ENCODE data around the gene SYNGR4.
"Not testable (repeated sequence)": the region's sequence is repeated elsewhere in the genome, so short reads cannot be mapped to it uniquely, and the experiment has no call there.

The SYNGR4 gene

DNA sequence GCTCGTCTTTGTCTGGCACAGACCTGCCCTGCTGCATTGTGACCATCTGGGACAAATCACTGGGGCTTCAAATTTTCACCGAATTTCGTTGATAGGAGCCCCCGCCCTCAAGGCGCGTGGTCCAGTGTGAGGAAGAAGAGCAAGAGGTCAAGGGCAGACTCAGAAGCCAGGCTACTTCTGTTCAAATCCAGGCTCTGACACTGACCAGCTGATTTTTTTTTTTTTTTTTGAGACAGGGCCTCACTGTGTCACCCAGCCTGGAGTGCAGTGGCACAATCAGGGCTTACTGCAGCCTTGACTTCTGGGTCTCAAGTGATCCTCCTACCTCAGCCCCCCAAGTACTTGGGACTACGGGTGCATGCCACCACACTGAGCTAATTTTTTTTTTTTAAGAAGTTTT is 7.2 kb downstream of the SYNGR4 start:
- no peak for DNase-seq (ENCODE audit: low read depth in 2 of 2)

- not testable (repeated sequence) for DNase-seq (ENCODE audit: low read depth in 2 of 2)
These were observed 7.6 kb downstream of the SYNGR4 start for GRCh38 chr19:48371771-48372170.

DNA sequence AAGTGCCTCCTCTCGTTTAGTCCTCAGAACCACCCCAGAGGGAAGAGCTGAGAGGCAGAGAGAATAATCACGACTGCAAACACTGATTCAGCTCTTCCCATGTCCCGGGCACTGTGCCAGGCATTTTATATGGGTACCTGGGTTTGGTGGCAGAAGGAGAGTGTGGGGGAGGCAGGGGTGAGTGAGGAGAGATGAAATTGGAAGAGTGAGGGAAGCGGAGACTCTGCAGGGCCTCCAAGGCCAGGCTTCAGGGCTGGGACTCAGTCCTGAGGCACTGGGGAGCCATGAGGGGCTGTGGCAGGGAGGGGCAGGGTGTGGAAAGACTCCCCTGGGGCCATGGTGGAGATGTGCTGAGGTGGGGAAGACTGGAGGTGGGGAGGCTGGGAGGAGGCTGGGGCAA is 8.7 kb downstream of the SYNGR4 start:
- DNase-seq (ENCODE audit: low read depth in 2 of 2): no peak

- no peak for DNase-seq (ENCODE audit: low read depth in 2 of 2)
These were observed 9.4 kb downstream of the SYNGR4 start for GRCh38 chr19:48373567-48373966.

- DNase-seq (ENCODE audit: low read depth in 2 of 2): no peak
These were observed 14.0 kb downstream of the SYNGR4 start for GRCh38 chr19:48378194-48378570.

DNA sequence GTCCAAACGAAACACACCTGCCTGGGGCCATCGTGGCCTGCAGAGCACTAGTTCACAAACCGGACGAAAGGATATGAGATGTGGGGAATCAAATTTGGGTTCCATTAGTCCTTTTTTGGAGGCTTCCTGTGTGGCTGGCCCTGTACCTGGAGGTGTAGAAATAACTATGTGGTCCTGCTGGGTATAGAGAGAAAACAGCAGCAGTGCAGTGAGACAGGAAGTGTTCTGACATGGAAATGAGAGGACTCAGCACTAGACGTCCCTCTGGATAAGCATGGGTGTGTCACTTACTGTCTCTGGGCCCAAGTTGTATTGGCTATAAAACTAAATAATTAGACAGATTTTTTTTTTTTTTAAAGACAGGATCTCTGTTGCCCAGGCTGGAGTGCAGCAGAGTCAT is 14.9 kb downstream of the SYNGR4 start:
- no peak for DNase-seq (ENCODE audit: low read depth in 2 of 2)

- DNase-seq (ENCODE audit: low read depth in 2 of 2): no peak
These were observed 17.2 kb downstream of the SYNGR4 start for GRCh38 chr19:48381178-48381950.

- no peak for DNase-seq (ENCODE audit: low read depth in 2 of 2)
These were observed 18.1 kb downstream of the SYNGR4 start for GRCh38 chr19:48382286-48382685.

GRCh38 chr19:48385461-48386087 is 21.4 kb downstream of the SYNGR4 start:
- DNase-seq (ENCODE audit: low read depth in 2 of 2): no peak

GRCh38 chr19:48386981-48387380 is 22.8 kb downstream of the SYNGR4 start:
- DNase-seq (ENCODE audit: low read depth in 2 of 2): no peak

DNA sequence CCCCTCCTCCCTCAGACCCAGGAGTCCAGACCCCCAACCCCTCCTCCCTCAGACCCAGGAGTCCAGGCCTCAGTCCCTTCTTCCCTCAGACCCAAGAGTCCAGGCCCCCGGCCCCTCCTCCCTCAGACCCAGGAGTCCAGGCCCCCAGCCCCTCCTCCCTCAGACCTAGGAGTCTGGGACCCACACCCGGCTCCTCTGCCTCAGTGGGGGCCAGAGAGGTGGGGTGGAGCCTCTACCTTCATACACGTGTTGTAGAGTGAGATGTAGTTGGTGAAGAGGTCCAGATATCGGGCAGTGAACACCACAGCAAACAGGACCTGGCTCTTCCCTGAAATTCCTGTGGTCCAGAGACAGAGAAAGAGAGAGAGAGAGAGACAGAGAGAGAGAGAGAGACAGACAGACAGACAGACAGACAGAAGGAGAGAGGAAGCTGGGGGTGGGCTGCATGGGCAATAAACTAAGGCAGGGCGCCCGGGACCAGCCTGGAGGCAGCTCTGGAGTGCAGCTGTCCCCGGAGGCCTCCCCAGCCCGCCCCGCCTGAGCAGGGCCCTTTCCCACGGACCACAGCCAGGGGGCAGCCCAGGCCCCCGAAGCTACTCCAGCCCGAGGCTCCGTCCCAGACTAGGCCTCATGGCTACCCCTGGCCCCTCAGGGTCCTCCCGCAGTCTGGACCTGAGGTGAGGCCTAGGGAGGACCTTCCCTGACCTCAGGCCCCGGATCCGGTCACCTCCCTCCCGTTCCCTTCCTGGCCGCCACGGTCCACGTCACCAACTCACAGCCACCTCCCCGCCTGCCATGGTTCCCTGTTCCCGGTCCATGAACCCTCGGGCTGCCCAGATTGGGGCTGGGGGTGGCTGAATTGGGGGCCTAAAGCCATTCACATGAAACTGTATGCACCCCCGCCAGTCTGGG is 26.3 kb downstream of the SYNGR4 start:
- peak; percentile 37 to 41 for DNase-seq (ENCODE audit: low read depth in 2 of 2)

DNA sequence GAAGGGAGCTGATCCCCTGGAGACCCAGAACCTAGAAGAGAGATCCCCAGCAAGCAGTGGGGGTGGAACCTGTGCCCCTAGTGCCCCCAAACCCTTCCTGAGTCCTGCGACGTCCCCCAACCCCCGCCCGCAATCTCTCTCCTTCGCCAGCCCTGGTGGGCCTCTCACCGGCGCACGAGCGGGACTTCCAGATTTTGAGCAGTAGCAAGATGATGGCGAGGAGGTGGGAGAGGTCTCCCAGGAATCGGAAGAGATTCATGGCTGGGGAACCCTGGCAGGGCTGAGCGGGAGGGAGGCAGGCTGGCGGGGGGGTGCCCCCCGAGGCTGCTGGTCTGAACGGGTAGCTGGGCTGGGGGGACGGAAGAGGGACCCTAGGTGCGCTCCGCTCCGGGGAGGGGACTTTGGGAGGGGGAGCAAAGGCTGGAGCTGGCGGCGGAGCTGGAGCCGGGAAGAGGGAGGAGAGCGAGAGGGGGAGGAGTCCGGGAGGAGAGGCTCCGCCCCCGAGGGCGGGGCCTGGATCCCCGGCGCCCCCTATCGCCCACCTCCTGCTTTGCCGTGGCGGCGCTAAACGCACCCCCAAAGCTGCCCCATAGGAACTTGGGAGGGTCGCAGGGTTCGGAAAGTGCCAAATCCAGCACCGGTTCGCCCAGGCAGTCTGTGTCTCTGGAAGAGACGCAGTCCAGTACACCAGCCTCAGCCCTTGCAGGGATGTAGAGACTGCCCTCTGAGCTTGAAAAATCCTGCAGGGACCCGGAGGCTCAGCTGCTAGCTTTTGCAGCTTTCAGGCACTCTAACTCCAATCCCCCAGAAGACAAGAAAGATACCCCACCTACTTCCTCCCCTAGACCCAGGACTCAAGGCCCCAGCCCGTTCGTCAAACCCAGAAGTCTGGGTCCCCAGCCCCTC is 27.2 kb downstream of the SYNGR4 start, which contains the start of gene KDELR1:
Gene KDELR1, minus strand, starts transcription at position 452 of the 906 bp plus-strand sequence. Its CDS starts 193 bp downstream, at position 259.
- peak; percentile 62 to 65 for DNase-seq (ENCODE audit: low read depth in 2 of 2)

GRCh38 chr19:48392006-48392344 is 27.8 kb downstream of the SYNGR4 start:
- DNase-seq (ENCODE audit: low read depth in 2 of 2): not testable (repeated sequence)

DNA sequence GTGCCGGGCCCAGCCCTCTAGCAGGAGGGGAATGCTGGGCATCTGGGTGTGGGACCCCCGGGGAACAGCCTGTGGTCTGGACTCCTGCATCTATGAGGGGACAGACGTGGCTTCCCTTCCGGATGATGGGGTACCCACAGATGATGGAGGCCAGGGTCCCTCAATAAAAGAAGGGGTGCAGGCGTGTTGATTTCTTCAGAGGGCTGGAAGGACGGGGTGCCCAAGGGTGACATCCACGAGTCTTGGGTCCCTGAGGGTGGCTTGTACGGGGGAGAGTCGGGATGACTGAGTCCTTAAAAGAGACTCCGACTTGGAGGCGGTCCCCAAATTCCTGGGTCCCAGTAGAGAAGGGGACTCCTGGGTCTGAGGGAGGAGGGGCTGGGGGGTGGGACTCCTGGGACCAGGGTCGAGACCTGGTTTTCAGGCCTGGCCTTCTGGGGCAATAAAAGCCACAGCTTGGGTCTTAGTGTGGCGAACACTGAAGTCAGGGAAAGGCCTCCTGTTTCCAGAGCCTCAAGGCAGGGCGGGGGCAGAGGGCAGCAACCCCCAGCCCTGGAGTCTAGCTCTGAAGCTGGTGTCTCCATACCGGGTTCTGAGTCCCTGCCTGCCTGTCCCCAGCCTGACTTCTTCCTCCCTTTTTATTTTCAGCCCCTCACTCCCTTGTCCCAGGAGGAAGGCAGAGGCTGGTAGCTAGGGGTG is 28.8 kb downstream of the SYNGR4 start:
- DNase-seq (ENCODE audit: low read depth in 2 of 2): no peak

- DNase-seq (ENCODE audit: low read depth in 2 of 2): no peak
These were observed 29.6 kb downstream of the SYNGR4 start, which contains the start of gene GRIN2D for GRCh38 chr19:48393559-48394330. Gene GRIN2D, plus strand, starts transcription at chr19:48393668. Its CDS starts 4,725 bp downstream, at chr19:48398393.

- DNase-seq (ENCODE audit: low read depth in 2 of 2): no peak
These were observed 30.4 kb downstream of the SYNGR4 start for GRCh38 chr19:48394331-48395169.

GRCh38 chr19:48395170-48395455 is 30.9 kb downstream of the SYNGR4 start:
- DNase-seq (ENCODE audit: low read depth in 2 of 2): no peak

GRCh38 chr19:48395499-48395898 is 31.3 kb downstream of the SYNGR4 start:
- DNase-seq (ENCODE audit: low read depth in 2 of 2): no peak

Data from activated CD4-positive, alpha-beta T cell treated with anti-CD3 and anti-CD28 coated beads for 24 hours (primary cell).